Calu3 (cell line): ENCODE measurements around the gene NDUFA6. TPM values are rescaled to one million over a fixed set of nuclear protein-coding genes. Genes with fewer than 3 reads are reported as not detected.

ENCODE experiments used
- BruUV-seq: library from RNA; stranded (reverse); fragments of 400-500 nt; replicated peaks from 2 replicates; lab custom pipeline; 2021; lab: Mats Ljungman, UMichigan
- CTCF ChIA-PET: fragments of 300-600 bp; sonication (Branson Sonifier 250); formaldehyde crosslinking; loops from one replicate; lab custom pipeline; 2022; ENCODE audit warnings: antibody characterized with exemption; lab: Charles Lee
- DNase-seq: peaks from one replicate; pipeline ENCODE4 v3.0.0; 2022
- H3K27ac Mint-ChIP-seq: one replicate; pipeline ENCODE4 v1.8.0; 2022; ENCODE audit warnings: mixed read lengths; ENCODE audit not compliant: unreplicated experiment
- H3K27me3 Mint-ChIP-seq: one replicate; pipeline ENCODE4 v1.8.0; 2022; ENCODE audit warnings: mixed read lengths; ENCODE audit not compliant: unreplicated experiment
- H3K36me3 Mint-ChIP-seq: one replicate; pipeline ENCODE4 v1.8.0; 2022; ENCODE audit warnings: mild to moderate bottlenecking, moderate library complexity, mixed read lengths; ENCODE audit not compliant: insufficient read depth, unreplicated experiment
- H3K4me1 Mint-ChIP-seq: one replicate; pipeline ENCODE4 v1.8.0; 2022; ENCODE audit warnings: mild to moderate bottlenecking, low read depth, mixed read lengths; ENCODE audit not compliant: unreplicated experiment
- H3K4me3 Mint-ChIP-seq: one replicate; pipeline ENCODE4 v1.8.0; 2022; ENCODE audit warnings: mild to moderate bottlenecking, low read depth, moderate library complexity, mixed read lengths; ENCODE audit not compliant: unreplicated experiment
- H3K9me3 Mint-ChIP-seq: one replicate; pipeline ENCODE4 v1.8.0; 2022; ENCODE audit warnings: low read depth, mixed read lengths; ENCODE audit not compliant: unreplicated experiment
- CTCF ChIP-seq: fragments of 200-600 bp; IDR thresholded peaks from one replicate; pipeline ENCODE4 v1.8.0; 2022; ENCODE audit warnings: antibody characterized with exemption; ENCODE audit not compliant: unreplicated experiment
- intact Hi-C: fragments of 100-400 bp; cut with micrococcal nuclease; formaldehyde crosslinking; loops from one replicate; pipeline ENCODE4 v1.10.0; 2022; ENCODE audit not compliant: unreplicated experiment
- total RNA-seq: library from RNA; stranded (reverse); gene quantifications from 2 replicates; pipeline ENCODE4 v1.2.3, GENCODE V29; 2022

Gene NDUFA6
- total RNA-seq, 1 experiment from 2014 or later: 61.6 TPM

- no peak overlapping the region for H3K4me3 Mint-ChIP-seq
- no TSS peak for BruUV-seq
- no peaks in the 10 kb centered on the region for H3K4me1 Mint-ChIP-seq
- intact Hi-C loops: no loop called here
- no peaks in the 10 kb centered on the region for H3K9me3 Mint-ChIP-seq
- H3K27ac Mint-ChIP-seq: no peak overlapping the region
- TF ChIP-seq CTCF: no peak
- no peaks in the 10 kb centered on the region for H3K36me3 Mint-ChIP-seq
- DNase-seq: no peak
- no peaks in the 10 kb centered on the region for H3K27me3 Mint-ChIP-seq
- CTCF ChIA-PET: interaction anchor here (0.7 kb wide), 1 partner anchor 84 kb away, joined by 4 read pairs; no protein-coding TSS in a partner anchor
Observed at GRCh38 chr22:42050641-42051180, 39.9 kb downstream of the NDUFA6 start.

- no peak overlapping the region for H3K27ac Mint-ChIP-seq
- H3K36me3 Mint-ChIP-seq: no peaks in the 10 kb centered on the region
- H3K9me3 Mint-ChIP-seq: peaks cover 6% of the 10 kb centered on the region
- no peak for DNase-seq
- TF ChIP-seq CTCF: no peak
- CTCF ChIA-PET: interaction anchor here (1.0 kb wide), 1 partner anchor 71 kb away, joined by 3 read pairs; no protein-coding TSS in a partner anchor
- H3K4me3 Mint-ChIP-seq: no peak overlapping the region
- intact Hi-C loops: no loop called here
- no peaks in the 10 kb centered on the region for H3K4me1 Mint-ChIP-seq
- no TSS peak for BruUV-seq
- H3K27me3 Mint-ChIP-seq: no peaks in the 10 kb centered on the region
Observed at GRCh38 chr22:42041784-42042183, 48.8 kb downstream of the NDUFA6 start.

GRCh38 chr22:42039271-42039670, 51.3 kb downstream of the NDUFA6 start:
- Mint-ChIP-seq H3K27me3 (no peaks in the 10 kb centered on the region), H3K4me3 (no peak overlapping the region), H3K36me3 (no peaks in the 10 kb centered on the region), H3K27ac (no peak overlapping the region), H3K4me1 (no peaks in the 10 kb centered on the region), H3K9me3 (peaks cover 6% of the 10 kb centered on the region)
- intact Hi-C loops: no loop called here
- no peak for TF ChIP-seq CTCF
- CTCF ChIA-PET: interaction anchor here (0.7 kb wide), 2 partner anchors 1236 to 1521 kb away, joined by 5 to 6 read pairs; no protein-coding TSS in a partner anchor
- no peak for DNase-seq
- BruUV-seq: no TSS peak

Other genes with a start within 250 kb of the NDUFA6 start
- not detected in 2 replicates for gene SHISA8, start 175.7 kb downstream of the NDUFA6 start, total RNA-seq
- 1.4 and 1.5 TPM in 2 replicates for gene TNFRSF13C, start 164.0 kb downstream of the NDUFA6 start, total RNA-seq
- gene CENPM, start 143.6 kb downstream of the NDUFA6 start, total RNA-seq: 46.7 and 69.3 TPM in 2 replicates
- 3.2 and 3.4 TPM in 2 replicates for gene SEPTIN3, start 121.3 kb downstream of the NDUFA6 start, total RNA-seq
- 2.8 and 3.7 TPM in 2 replicates for gene WBP2NL, start 92.0 kb downstream of the NDUFA6 start, total RNA-seq
- gene NAGA, start 20.0 kb downstream of the NDUFA6 start, total RNA-seq: 24.3 and 27.2 TPM in 2 replicates
- 1.3 and 1.5 TPM in 2 replicates for gene PHETA2, start 16.5 kb downstream of the NDUFA6 start, total RNA-seq
- 60.8 and 65.5 TPM in 2 replicates for gene SMDT1, start 11.1 kb downstream of the NDUFA6 start, total RNA-seq
- 9.3 and 10.7 TPM in 2 replicates for gene CYP2D6, start 40.0 kb upstream of the NDUFA6 start, total RNA-seq
- gene TCF20, start 179.9 kb upstream of the NDUFA6 start, total RNA-seq: 87.2 and 96.0 TPM in 2 replicates